Epithelial cell of esophagus (primary cell): ENCODE data around the gene TBC1D14.

Source experiments
- DNase-seq: peaks from one replicate; pipeline ENCODE4 v3.0.0; 2010; ENCODE audit warnings: low read depth
- H3K4me3 ChIP-seq: 2 replicates; pipeline ENCODE4 v1.5.1; 2011; ENCODE audit warnings: mild to moderate bottlenecking, low read length, control low read depth
- CTCF ChIP-seq: IDR thresholded peaks from 2 replicates; pipeline ENCODE4 v1.5.1; 2011; ENCODE audit warnings: low read depth, mild to moderate bottlenecking, low read length, control low read depth, inconsistent platforms; ENCODE audit not compliant: insufficient read depth; ENCODE audit errors: missing control alignments

TBC1D14 gene

GRCh38 chr4:6932918-6933317 is 23.3 kb downstream of the TBC1D14 start:
- no peak for TF ChIP-seq CTCF
- DNase-seq, result no peak

GRCh38 chr4:6933691-6934430 is 24.2 kb downstream of the TBC1D14 start:
- DNase-seq, result no peak
- no peak for TF ChIP-seq CTCF
- H3K4me3 ChIP-seq, result no peak overlapping the region

More at GRCh38 chr4:6932918-6933317, 23.3 kb downstream of the TBC1D14 start:
- no peak overlapping the region for H3K4me3 ChIP-seq

- TF ChIP-seq CTCF, result no peak
- no peak overlapping the region for H3K4me3 ChIP-seq
- no peak for DNase-seq
These were observed 26.3 kb downstream of the TBC1D14 start for GRCh38 chr4:6935965-6936364.

- no peak overlapping the region for H3K4me3 ChIP-seq
- no peak for TF ChIP-seq CTCF
- no peak for DNase-seq
These were observed 27.6 kb downstream of the TBC1D14 start for GRCh38 chr4:6937201-6937600.

GRCh38 chr4:6937754-6938153 is 28.1 kb downstream of the TBC1D14 start:
- no peak overlapping the region for H3K4me3 ChIP-seq

GRCh38 chr4:6938237-6938636 is 28.6 kb downstream of the TBC1D14 start:
- no peak for DNase-seq
- no peak overlapping the region for H3K4me3 ChIP-seq
- no peak for TF ChIP-seq CTCF

More at GRCh38 chr4:6937754-6938153, 28.1 kb downstream of the TBC1D14 start:
- TF ChIP-seq CTCF, result no peak
- DNase-seq, result no peak
